Uterus (tissue), 4 donors: Measurements from ENCODE around the gene LPCAT3. TPM values are rescaled to one million over a fixed set of nuclear protein-coding genes. Genes with fewer than 3 reads are reported as not detected.
A peak's percentile ranks its signal among the peaks of the same experiment; 100 is the strongest.

Experiments used
- DNase-seq, 2 donors: peaks; one replicate each; pipeline ENCODE4 v3.0.0-alpha.2; 2019 to 2020
- H3K27ac ChIP-seq, 2 donors: fragments of 200-600 bp; sonication (generic); 1 replicate in 1 of 2; 2 replicates in 1 of 2; pipeline ENCODE4 v1.5.1; 2016 to 2018
- H3K27me3 ChIP-seq, 2 donors: fragments of 200-600 bp; sonication (generic); one replicate each; pipeline ENCODE4 v1.5.1; 2018 to 2019; ENCODE audit warnings: control low read depth in 1 of 2
- H3K36me3 ChIP-seq, 2 donors: fragments of 200-600 bp; sonication (generic); one replicate each; pipeline ENCODE4 v1.5.1; 2019; ENCODE audit warnings: control low read depth in 1 of 2
- H3K4me1 ChIP-seq, 2 donors: fragments of 200-600 bp; sonication (generic); one replicate each; pipeline ENCODE4 v1.5.1; 2018 to 2019; ENCODE audit warnings: control low read depth in 1 of 2
- H3K4me3 ChIP-seq, 2 donors: fragments of 200-600 bp; sonication (generic); 1 replicate in 1 of 2; 2 replicates in 1 of 2; pipeline ENCODE4 v1.5.1; 2018 to 2019; ENCODE audit warnings: mild to moderate bottlenecking in 1 of 2
- H3K9me3 ChIP-seq, 2 donors: fragments of 200-600 bp; sonication (generic); one replicate each; pipeline ENCODE4 v1.5.1; 2019; ENCODE audit warnings: control low read depth in 1 of 2
- POLR2A ChIP-seq, 2 donors: fragments of 450-650 bp; IDR thresholded peaks; one replicate each; pipeline ENCODE4 v1.6.1; 2016; ENCODE audit warnings: antibody characterized with exemption in 2 of 2, mild to moderate bottlenecking in 1 of 2, moderate library complexity in 1 of 2
- intact Hi-C: fragments of 100-400 bp; cut with DNase I; formaldehyde crosslinking; loops from one replicate; pipeline ENCODE4 v1.15.1; 2023; ENCODE audit warnings: low total_unique reads
- total RNA-seq, 4 donors: library from RNA; depleted of rRNA in 3 of 4; stranded (reverse); fragments of >200 nt in 3 of 4; gene quantifications; one replicate each; pipeline versions ENCODE4 v1.1.0 to v1.2.4, GENCODE V29; 2014 to 2023
- TF ChIP-seq, protein P1 (sequence below), 4 experiments: fragments of 200-600 bp in 2 of 4; fragments of 450-650 bp in 2 of 4; sonication (generic) in 2 of 4; IDR thresholded peaks; one replicate each; pipeline ENCODE4 v1.5.1; 2016 to 2019; ENCODE audit warnings: antibody characterized with exemption in 4 of 4, mild to moderate bottlenecking in 2 of 4, moderate library complexity in 1 of 4
- donor health status: DM: yes; HTN: yes; CAD: no.

LPCAT3 gene
- total RNA-seq, 4 donors from 2014 or later: 10.2 to 45.1 (median 17.1) TPM

DNA sequence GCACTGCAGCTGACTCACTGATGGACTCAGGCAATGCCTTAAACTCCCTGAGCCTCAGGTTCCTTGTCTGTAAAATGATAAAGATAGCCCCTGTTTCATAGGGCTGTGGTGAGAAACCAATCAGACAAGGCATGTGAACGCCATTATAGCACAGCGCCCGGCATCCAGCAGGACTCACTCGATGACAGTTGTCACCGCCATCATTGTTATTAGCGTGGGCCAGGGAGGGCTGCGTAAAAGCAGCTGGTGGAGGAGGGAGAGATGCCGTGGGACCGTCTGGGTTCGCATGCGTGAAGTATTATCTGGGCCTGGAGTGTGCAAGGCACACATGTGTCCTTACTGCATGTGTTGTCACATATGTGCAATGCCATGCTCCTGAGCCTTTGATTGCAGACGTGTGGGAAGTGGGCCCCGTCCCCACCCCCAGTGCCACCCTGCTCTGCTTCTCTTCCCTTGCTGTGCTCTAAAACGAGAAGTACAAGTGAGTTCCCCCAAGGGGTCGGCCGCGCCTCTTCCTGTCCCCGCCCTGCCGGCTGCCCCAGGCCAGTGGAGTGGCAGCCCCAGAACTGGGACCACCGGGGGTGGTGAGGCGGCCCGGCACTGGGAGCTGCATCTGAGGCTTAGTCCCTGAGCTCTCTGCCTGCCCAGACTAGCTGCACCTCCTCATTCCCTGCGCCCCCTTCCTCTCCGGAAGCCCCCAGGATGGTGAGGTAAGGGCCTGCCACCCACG lies 67.3 kb downstream of the LPCAT3 start, which contains the start of gene PTPN6:
Gene PTPN6, plus strand, starts transcription at position 546 of the 730 bp plus-strand sequence. Its CDS starts 157 bp downstream, at position 703.
- no peak for TF ChIP-seq POLR2A (IDR thresholded peaks at IDR 0.05)
- TF ChIP-seq, protein P1, sequence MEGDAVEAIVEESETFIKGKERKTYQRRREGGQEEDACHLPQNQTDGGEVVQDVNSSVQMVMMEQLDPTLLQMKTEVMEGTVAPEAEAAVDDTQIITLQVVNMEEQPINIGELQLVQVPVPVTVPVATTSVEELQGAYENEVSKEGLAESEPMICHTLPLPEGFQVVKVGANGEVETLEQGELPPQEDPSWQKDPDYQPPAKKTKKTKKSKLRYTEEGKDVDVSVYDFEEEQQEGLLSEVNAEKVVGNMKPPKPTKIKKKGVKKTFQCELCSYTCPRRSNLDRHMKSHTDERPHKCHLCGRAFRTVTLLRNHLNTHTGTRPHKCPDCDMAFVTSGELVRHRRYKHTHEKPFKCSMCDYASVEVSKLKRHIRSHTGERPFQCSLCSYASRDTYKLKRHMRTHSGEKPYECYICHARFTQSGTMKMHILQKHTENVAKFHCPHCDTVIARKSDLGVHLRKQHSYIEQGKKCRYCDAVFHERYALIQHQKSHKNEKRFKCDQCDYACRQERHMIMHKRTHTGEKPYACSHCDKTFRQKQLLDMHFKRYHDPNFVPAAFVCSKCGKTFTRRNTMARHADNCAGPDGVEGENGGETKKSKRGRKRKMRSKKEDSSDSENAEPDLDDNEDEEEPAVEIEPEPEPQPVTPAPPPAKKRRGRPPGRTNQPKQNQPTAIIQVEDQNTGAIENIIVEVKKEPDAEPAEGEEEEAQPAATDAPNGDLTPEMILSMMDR (IDR thresholded peaks at IDR 0.05): no peak
- intact Hi-C loops: no loop called here
- no peak within 1 kb of the TSS for H3K27ac ChIP-seq
- no peak for DNase-seq
- H3K4me1 ChIP-seq: peaks cover 0 to 3% of the 10 kb centered on the region in 2 donors
- H3K27me3 ChIP-seq: no peaks in the 10 kb centered on the region
- no peaks in the 10 kb centered on the region for H3K36me3 ChIP-seq
- H3K9me3 ChIP-seq: no peaks in the 10 kb centered on the region
- peak within 1 kb of the TSS in 1 of 2 donors; percentile 1 for H3K4me3 ChIP-seq

DNA sequence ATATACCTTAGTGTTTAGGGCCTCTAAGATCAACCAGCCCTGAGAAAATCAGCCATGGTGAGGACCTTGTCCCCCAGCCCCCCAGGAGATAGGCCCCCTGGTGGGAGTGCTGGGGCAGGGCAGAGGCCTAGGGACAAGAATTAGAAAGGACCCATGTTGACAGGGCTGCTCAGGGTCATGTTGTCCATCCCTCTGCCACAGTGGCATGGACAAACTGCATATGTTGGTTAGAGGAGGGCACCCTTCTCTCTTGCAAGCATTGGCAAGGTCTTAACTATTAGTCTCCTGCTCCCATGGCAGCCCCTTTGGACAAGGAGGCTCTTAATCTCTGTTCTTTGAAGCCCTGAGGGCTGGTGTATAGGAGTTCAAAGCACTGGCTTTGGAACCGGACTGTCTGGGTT lies 67.9 kb downstream of the LPCAT3 start:
- Histone ChIP-seq H3K4me1 (peaks cover 0 to 6% of the 10 kb centered on the region in 2 donors), H3K9me3 (no peaks in the 10 kb centered on the region), H3K36me3 (no peaks in the 10 kb centered on the region), H3K4me3 (no peak overlapping the region), H3K27me3 (no peaks in the 10 kb centered on the region), H3K27ac (no peak overlapping the region)
- DNase-seq: no peak
- TF ChIP-seq, protein P1 (IDR thresholded peaks at IDR 0.05): no peak
- TF ChIP-seq POLR2A (IDR thresholded peaks at IDR 0.05): no peak
- intact Hi-C loops: no loop called here

GRCh38 chr12:6948873-6949594 lies 69.2 kb downstream of the LPCAT3 start:
- Histone ChIP-seq H3K4me3 (no peak overlapping the region), H3K9me3 (no peaks in the 10 kb centered on the region), H3K27me3 (no peaks in the 10 kb centered on the region), H3K4me1 (peaks cover 4 to 6% of the 10 kb centered on the region in 2 donors), H3K27ac (no peak overlapping the region), H3K36me3 (no peaks in the 10 kb centered on the region)
- DNase-seq: no peak
- no peak for TF ChIP-seq POLR2A (IDR thresholded peaks at IDR 0.05)
- TF ChIP-seq, protein P1 (IDR thresholded peaks at IDR 0.05): no peak
- intact Hi-C loops: loop anchor here (10.0 kb wide), 1 partner anchor 166 kb away; no protein-coding TSS in a partner anchor

DNA sequence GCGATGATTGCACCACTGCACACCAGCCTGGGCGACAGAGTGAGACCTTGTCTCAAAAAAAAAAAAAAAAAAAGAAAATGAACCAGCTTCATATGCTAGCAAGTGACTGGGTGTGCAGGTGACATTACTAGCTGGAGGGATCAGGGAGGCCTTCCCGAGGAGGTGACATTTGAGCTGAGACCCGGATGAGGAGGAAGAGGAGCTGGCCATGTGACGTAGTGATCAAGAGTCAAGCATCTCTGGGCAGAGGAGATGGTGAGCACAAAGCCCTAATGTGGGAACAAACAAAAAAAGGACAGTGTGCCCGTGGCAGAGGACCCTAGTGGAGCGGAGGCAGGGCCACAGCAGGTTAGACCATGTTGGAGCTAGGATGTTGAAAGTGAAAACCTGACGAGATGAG lies 70.7 kb downstream of the LPCAT3 start:
- Histone ChIP-seq H3K4me3 (no peak overlapping the region), H3K4me1 (peaks cover 4 to 6% of the 10 kb centered on the region in 2 donors), H3K27me3 (no peaks in the 10 kb centered on the region), H3K36me3 (no peaks in the 10 kb centered on the region), H3K9me3 (no peaks in the 10 kb centered on the region), H3K27ac (no peak overlapping the region)
- intact Hi-C loops: loop anchor here (10.0 kb wide), 1 partner anchor 167 kb away; no protein-coding TSS in a partner anchor
- TF ChIP-seq, protein P1 (IDR thresholded peaks at IDR 0.05): no peak
- no peak for TF ChIP-seq POLR2A (IDR thresholded peaks at IDR 0.05)
- DNase-seq: no peak

DNA sequence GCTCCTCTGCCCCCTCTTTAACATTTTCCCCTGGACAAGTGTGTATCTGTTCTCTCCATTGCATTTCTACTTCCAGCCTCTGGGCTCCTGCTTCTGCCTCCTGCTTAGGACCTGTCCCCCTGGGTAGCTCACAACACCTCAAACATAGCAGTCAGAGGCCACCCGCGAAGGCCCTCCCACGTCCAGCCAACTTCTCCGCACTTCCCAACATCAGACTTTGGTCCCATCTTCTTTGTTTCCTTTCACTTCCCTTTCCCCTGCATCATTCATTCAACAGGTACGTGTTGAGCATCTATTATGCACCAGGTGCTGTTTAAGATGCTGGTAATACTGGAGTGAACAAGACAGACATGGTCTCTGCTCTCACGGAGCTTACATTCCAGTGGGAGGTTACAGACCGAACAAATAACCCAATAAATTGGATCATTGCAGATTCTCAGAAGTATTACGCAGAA lies 71.3 kb downstream of the LPCAT3 start:
- H3K36me3 ChIP-seq: no peaks in the 10 kb centered on the region
- H3K4me1 ChIP-seq: peaks cover 4 to 6% of the 10 kb centered on the region in 2 donors
- H3K9me3 ChIP-seq: no peaks in the 10 kb centered on the region
- intact Hi-C loops: loop anchor here (10.0 kb wide), 1 partner anchor 168 kb away; no protein-coding TSS in a partner anchor
- no peak overlapping the region for H3K4me3 ChIP-seq
- H3K27me3 ChIP-seq: no peaks in the 10 kb centered on the region
- no peak overlapping the region for H3K27ac ChIP-seq
- no peak for DNase-seq
- TF ChIP-seq, protein P1 (IDR thresholded peaks at IDR 0.05): no peak
- TF ChIP-seq POLR2A (IDR thresholded peaks at IDR 0.05): no peak
